ENCODE results near the gene C20orf202.

Gene C20orf202

DNA sequence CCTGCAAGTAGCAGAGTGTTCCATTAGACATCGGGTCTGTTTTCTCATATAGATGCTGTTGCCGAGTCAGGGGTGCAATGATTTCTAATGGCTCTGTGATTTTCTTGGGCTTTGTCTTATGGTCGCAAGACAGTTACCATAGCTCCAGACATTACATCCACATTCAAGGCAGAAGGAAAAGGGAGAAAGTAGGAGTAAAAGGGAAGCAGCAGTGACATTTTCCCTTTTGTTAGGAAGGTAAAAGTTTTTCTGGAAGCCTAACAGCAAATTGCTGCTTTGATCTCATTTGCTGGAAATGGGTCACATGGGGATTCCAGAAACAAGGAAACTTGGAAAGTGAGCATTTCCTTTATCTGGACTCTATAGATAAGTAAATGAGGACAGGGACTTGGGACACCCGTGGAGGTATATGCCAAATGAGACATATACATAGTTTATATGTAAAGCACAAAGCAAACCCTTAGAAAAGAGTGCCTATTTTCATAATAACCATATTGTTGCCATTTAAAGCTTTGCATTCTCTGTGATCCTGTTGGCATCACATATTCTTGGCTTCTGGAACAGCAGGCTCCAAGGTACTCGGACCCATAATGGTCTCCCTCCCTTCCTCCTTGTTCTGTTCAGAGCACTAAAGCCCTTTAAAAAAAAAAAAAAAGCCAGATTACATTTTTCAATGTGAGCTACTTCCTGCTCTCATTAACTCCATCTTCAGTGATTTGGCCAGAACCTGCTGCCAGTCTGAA, at the start of gene C20orf202:
TSS of gene C20orf202 (plus strand) at position 693 of the 743 bp plus-strand sequence. CDS start 132 bp downstream, outside the sequence.
- no peak for DNase-seq (ENCODE audit: low read depth in 1 of 2, low spot score in 1 of 2)
- in situ Hi-C loops (cut with HindIII; ENCODE audit: low pct_unique_long_range_greater_than_20kb, low sequenced_read_pairs) = no loop called here
- no peak for TF ChIP-seq JUND (IDR thresholded peaks at IDR 0.05; ENCODE audit: low read depth)

DNA sequence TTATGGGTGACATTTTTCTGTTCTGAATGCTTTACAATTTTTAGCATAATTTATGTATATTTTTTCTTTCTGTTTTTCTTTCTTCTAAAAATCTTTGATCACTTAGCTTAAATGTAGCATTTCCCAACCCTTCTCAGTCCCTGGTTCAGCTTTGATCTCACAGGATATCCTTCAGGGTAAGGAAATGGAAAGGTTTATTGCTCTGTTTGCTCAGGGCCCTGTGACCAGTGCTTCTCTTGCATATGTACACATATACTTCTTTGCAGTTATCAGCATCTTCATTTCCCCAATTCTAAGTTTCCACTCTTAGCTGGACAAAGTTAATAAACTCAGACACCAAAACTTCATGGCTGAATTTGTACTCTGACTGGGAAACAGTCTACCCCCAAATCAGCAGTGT, 49.0 kb upstream of the C20orf202 start:
- DNase-seq (ENCODE audit: low read depth in 1 of 2, low spot score in 1 of 2) = no peak
- in situ Hi-C loops (cut with HindIII; ENCODE audit: low pct_unique_long_range_greater_than_20kb, low sequenced_read_pairs) = no loop called here
- TF ChIP-seq JUND (IDR thresholded peaks at IDR 0.05; ENCODE audit: low read depth) = no peak

DNA sequence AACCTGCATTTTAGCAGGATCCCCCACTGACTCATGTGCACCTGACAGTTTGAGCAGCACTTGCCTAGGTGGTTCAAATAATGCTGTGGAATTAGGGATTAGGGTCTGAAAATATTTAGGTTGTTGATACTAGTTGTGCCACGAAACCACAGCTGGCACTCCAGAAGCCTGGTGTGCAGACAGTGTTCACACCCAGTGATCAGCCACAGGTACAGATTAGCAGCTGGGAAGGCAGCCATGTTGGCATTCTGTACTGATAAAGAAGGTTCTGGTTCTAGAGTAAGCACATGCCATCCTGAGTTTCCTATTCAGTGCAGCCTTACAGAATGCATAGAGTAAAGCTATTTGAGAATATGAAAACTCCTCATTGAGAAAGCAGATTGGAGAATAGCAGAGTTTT, 48.6 kb upstream of the C20orf202 start:
- in situ Hi-C loops (cut with HindIII; ENCODE audit: low pct_unique_long_range_greater_than_20kb, low sequenced_read_pairs) = no loop called here
- no peak for TF ChIP-seq JUND (IDR thresholded peaks at IDR 0.05; ENCODE audit: low read depth)
- no peak for DNase-seq (ENCODE audit: low read depth in 1 of 2, low spot score in 1 of 2)

DNA sequence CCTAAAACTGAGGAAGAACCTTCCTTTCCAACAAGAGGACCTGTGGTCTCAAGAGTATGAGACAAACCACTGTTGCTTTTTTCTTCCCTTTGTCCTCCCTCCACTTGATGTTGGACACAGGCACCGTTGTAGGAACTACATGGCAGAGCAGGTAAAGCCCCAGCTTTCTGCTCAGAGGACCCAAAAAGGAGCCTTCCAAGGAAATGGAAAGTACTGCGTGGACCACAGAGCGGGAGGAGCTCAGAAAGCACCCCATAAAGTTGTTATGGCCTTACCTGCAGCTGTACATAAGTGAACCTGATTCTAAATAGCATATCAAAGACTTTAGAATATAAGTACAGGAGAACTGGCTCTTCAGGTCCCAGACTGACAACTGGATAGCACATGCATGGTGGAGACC, 47.9 kb upstream of the C20orf202 start:
- in situ Hi-C loops (cut with HindIII; ENCODE audit: low pct_unique_long_range_greater_than_20kb, low sequenced_read_pairs) = no loop called here
- TF ChIP-seq JUND (IDR thresholded peaks at IDR 0.05; ENCODE audit: low read depth) = no peak
- no peak for DNase-seq (ENCODE audit: low read depth in 1 of 2, low spot score in 1 of 2)

DNA sequence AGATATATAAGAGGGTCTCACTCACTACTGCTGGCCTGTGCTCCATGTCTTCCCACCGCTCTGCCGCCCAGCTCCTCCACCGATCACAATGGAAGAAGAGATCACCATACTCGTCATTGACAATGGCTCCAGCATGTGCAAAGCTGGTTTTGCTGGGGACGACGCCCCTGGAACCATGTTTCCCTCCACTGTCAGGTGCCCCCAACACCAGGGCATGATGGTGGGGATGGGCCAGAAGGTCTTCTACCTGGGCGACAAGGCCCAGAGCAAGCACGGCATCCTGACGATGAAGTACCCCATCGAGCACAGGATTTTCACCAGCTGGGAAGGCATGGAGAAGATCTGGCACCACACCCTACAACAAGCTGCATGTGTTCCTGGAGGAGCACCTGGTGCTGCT, 42.8 kb upstream of the C20orf202 start:
- in situ Hi-C loops (cut with HindIII; ENCODE audit: low pct_unique_long_range_greater_than_20kb, low sequenced_read_pairs) = no loop called here
- TF ChIP-seq JUND (IDR thresholded peaks at IDR 0.05; ENCODE audit: low read depth) = no peak
- no peak for DNase-seq (ENCODE audit: low read depth in 1 of 2, low spot score in 1 of 2)

DNA sequence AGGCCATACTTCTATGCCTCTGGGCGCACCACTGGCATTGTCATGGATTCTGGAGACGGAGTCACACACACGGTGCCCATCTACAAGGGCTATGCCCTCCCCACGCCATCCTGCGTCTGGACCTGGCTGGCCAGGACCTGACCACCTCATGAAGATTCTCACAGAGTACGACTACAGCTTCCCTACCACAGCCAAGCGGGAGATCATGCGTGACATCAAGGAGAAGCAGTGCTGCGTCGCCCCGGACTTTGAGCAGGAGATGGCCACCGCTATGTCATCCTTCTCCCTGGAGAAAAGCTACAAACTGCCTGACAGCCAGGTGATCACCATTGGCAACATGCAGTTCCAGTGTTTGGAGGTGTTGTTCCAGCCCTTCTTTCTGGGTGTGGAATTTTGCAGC, 42.3 kb upstream of the C20orf202 start:
- TF ChIP-seq JUND (IDR thresholded peaks at IDR 0.05; ENCODE audit: low read depth) = no peak
- in situ Hi-C loops (cut with HindIII; ENCODE audit: low pct_unique_long_range_greater_than_20kb, low sequenced_read_pairs) = no loop called here
- no peak for DNase-seq (ENCODE audit: low read depth in 1 of 2, low spot score in 1 of 2)

DNA sequence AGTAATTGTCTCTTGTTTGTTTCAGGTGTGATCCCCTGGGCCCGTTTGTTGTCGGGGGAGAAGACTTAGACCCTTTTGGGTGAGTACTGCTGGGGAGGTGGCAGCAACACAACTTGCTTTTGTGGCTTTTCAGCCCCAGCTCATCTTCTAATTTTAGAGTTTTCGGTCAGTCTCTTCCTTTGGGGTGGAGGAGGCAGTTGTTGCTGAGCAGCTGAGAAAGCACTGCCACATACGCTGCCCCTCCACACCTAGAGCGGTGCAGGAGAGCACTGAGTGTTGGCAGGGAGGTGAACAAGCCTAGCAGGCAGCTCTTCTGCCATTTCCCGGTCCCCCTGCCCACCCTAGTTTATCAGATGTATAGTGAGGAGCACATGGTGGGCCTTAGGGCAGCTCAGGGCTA, 40.1 kb upstream of the C20orf202 start:
- no peak for DNase-seq (ENCODE audit: low read depth in 1 of 2, low spot score in 1 of 2)
- in situ Hi-C loops (cut with HindIII; ENCODE audit: low pct_unique_long_range_greater_than_20kb, low sequenced_read_pairs) = no loop called here
- no peak for TF ChIP-seq JUND (IDR thresholded peaks at IDR 0.05; ENCODE audit: low read depth)

DNA sequence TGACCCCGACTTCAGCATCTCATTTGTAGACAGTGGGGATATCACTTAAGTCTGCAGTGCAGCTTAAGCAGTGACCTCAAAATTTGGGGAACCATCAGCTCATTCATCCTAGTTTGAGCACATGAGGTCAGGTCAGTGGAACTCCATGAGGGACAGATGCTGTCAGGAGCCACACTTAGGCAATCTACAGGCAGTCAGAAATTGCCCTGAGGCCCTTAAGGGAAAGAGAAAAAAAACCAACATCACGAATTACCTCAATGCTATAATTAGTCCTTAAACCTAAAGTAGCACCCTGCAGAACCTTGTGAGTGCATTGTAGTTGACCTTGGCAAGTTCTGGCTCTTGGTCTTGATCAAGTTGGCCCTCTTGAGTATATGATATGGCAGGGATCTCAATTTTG, 39.6 kb upstream of the C20orf202 start:
- in situ Hi-C loops (cut with HindIII; ENCODE audit: low pct_unique_long_range_greater_than_20kb, low sequenced_read_pairs) = no loop called here
- DNase-seq (ENCODE audit: low read depth in 1 of 2, low spot score in 1 of 2) = no peak
- TF ChIP-seq JUND (IDR thresholded peaks at IDR 0.05; ENCODE audit: low read depth) = no peak

DNA sequence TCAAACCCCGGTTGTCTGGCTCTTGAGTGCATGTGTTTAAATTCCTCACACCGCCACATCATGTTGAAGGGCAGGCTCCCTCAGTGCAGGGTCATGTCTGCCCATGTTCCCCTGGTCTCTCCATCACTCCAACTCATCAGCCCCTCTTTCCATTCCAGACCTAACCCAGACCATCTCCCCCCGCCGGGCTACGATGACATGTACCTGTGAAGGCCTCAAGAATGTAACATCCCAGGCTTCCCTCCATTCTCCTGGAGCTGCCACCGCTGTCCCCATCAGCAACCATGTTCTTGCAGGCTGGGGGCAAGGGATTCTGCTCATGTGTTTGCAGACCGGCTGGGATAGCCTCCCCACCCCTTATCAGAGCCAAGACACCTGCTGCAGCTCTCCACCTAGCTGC, 38.4 kb upstream of the C20orf202 start:
- in situ Hi-C loops (cut with HindIII; ENCODE audit: low pct_unique_long_range_greater_than_20kb, low sequenced_read_pairs) = no loop called here
- no peak for DNase-seq (ENCODE audit: low read depth in 1 of 2, low spot score in 1 of 2)
- no peak for TF ChIP-seq JUND (IDR thresholded peaks at IDR 0.05; ENCODE audit: low read depth)

DNA sequence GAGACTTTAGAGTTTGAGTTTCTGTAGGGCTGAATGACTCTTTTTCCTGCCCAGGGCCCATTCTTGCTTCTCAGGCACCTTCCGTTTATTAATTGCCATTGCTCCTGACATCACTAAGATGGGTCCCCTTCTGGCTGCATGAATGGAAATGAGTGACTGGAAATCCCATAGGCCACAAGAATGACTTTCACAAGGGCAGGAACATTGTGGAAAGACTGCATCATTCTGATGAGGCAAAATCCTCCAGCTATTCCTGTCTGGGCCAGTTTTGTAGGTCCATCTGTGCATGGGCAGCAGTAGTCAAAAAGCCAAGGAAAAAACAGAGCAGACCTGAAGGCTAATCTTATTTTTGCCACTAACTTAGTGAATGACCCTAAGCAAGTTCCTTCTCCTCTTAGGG, 37.7 kb upstream of the C20orf202 start:
- TF ChIP-seq JUND (IDR thresholded peaks at IDR 0.05; ENCODE audit: low read depth) = no peak
- in situ Hi-C loops (cut with HindIII; ENCODE audit: low pct_unique_long_range_greater_than_20kb, low sequenced_read_pairs) = no loop called here
- no peak for DNase-seq (ENCODE audit: low read depth in 1 of 2, low spot score in 1 of 2)

DNA sequence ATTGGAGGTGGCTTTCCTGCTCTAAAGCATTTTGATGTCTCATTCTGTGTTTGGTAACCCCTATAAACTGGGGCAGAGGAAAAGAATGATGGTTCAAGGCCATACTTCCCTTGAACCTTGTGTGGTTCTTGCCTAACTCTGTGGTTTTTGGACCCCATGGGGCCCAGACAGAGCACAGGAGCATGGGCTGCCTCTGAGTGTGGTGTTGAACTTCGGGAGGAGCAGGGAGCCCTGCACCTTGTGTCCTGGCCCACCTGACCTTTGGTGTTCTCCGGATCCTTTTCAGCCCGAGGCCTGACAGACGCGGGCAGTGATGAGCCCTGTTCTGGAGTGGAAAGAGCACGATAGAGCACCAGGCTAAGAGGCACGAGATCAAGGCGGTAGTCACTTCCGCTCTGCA, 37.3 kb upstream of the C20orf202 start:
- TF ChIP-seq JUND (IDR thresholded peaks at IDR 0.05; ENCODE audit: low read depth) = no peak
- in situ Hi-C loops (cut with HindIII; ENCODE audit: low pct_unique_long_range_greater_than_20kb, low sequenced_read_pairs) = no loop called here
- no peak for DNase-seq (ENCODE audit: low read depth in 1 of 2, low spot score in 1 of 2)

DNA sequence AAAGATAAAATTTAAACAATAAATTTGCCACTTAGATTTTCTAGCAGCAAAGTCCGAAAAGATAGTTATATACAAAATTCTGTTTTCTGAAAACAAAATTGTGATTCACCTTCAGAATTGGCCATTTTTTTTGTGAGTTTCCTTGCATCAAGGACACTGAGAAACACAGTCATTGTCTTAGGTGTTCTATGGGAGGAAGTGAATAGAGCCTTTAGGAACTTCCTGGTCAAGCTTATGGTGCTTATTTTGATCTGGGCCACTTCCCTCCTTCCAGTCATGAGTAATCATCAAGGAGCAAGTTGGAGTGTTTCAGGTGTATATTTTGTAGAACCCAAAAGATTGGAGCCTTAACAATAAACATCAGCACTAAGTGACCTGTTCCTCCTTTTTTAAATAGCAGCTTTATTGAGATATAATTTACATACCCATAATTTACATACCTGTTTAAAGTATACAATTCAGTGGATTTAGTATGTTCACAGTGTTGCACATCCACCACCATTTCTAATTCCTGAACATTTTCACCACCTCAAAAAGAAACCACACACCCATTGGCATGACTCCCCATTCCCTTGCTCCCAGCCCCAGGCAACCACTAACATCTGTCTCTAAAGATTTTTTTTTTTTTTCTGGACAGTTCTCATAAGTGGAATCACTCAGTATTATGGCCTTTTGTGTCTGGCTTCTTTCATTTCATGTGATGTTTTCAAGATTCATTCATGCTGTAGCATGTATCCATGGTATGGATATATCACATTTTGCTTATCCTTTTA, 36.1 kb upstream of the C20orf202 start:
- no peak for TF ChIP-seq JUND (IDR thresholded peaks at IDR 0.05; ENCODE audit: low read depth)
- DNase-seq (ENCODE audit: low read depth in 1 of 2, low spot score in 1 of 2) = no peak
- in situ Hi-C loops (cut with HindIII; ENCODE audit: low pct_unique_long_range_greater_than_20kb, low sequenced_read_pairs) = no loop called here

DNA sequence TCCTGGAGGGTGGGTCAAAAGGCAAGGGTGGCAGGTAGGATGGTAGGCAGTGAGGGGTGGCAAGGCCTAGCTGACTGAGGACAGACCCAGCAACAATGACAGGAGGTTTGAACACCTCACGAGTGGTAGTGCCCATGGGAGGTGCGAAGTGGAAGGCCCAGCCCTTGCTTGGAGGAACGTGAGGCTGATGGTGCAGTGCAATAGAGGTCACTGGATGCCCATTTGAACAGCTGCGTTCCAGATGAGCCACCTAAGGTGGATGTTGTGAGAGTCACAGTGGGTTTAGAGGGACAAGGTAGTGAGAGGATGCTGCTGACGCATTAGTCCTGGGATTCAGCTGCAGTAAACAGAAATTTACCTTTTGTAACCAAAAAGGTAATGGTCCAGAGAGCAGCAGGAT, 34.0 kb upstream of the C20orf202 start:
- no peak for DNase-seq (ENCODE audit: low read depth in 1 of 2, low spot score in 1 of 2)
- in situ Hi-C loops (cut with HindIII; ENCODE audit: low pct_unique_long_range_greater_than_20kb, low sequenced_read_pairs) = no loop called here
- TF ChIP-seq JUND (IDR thresholded peaks at IDR 0.05; ENCODE audit: low read depth) = no peak

Measured in T47D (cell line).